ENCODE data around the gene RPS6KA6. TPM values are rescaled to one million over a fixed set of nuclear protein-coding genes. Genes with fewer than 3 reads are reported as not detected.

The RPS6KA6 gene
- total and polyA plus RNA-seq, 2 of the 13 experiments (the other 11 are each of a cell fraction or from before 2014, with no cell fraction given), result not detected

GRCh38 chrX:84197550-84197949 lies 9.6 kb upstream of the RPS6KA6 start:
- H3K79me2 ChIP-seq (ENCODE audit: insufficient read depth, low read length), result no peaks in the 10 kb centered on the region
- intact Hi-C loops (cut with micrococcal nuclease; ENCODE audit: unreplicated experiment), result no loop called here
- no peak for DNase-seq (ENCODE audit: low spot score)
- no peak for ATAC-seq
- ChIA-PET POLR2A (no interaction called here), CTCF (ENCODE audit: low intra/inter-chr PET ratio, low total read pairs) (no interaction called here)
- no peaks in the 10 kb centered on the region for H3K27me3 ChIP-seq (ENCODE audit: control insufficient read depth in 1 of 2, insufficient read depth in 2 of 2, low read length in 2 of 2)
- in situ Hi-C loops (cut with HindIII; ENCODE audit: extremely low pct_ligation_motif_present, low pct_unique_long_range_greater_than_20kb), result no loop called here
- WGBS (ENCODE audit: low lambda C conversion rate), result 7% methylated on average over 1 of the region's 1 CpG
- no peak overlapping the region for H3K9ac ChIP-seq (ENCODE audit: insufficient read depth, low read depth, low read length)
- no TSS peak for BruUV-seq (replicated peaks)
- H3K4me1 ChIP-seq (ENCODE audit: insufficient read depth, low read length), result no peaks in the 10 kb centered on the region
- H4K20me1 ChIP-seq (ENCODE audit: insufficient read depth, low read length), result no peaks in the 10 kb centered on the region
- no peak overlapping the region for H3K4me2 ChIP-seq (ENCODE audit: low read depth, low read length)
- H3K27ac ChIP-seq (ENCODE audit: extremely low read length, insufficient read depth, low read length), result no peak overlapping the region
- FAIRE-seq, result no peak
- no peak overlapping the region for H3K4me3 ChIP-seq (replicated peaks in 1 of 3; ENCODE audit: insufficient read depth in 1 of 3, low read depth in 2 of 3, low read length in 3 of 3)
- H3K36me3 ChIP-seq (replicated peaks in 1 of 2; ENCODE audit: control insufficient read depth in 1 of 2, insufficient read depth in 2 of 2, low read length in 2 of 2), result no peaks in the 10 kb centered on the region
- no peak overlapping the region for H2AFZ ChIP-seq (ENCODE audit: low read length)
- TF ChIP-seq FOXK2 (IDR thresholded peaks at IDR 0.05) (no peak), PAF1 (CRISPR knock-in tag; IDR thresholded peaks at IDR 0.05) (no peak), KLF11 (CRISPR knock-in tag; IDR thresholded peaks at IDR 0.05) (no peak), DBP (CRISPR knock-in tag; IDR thresholded peaks at IDR 0.05; ENCODE audit: not compliant biosample characterization) (no peak), HINFP (CRISPR knock-in tag; IDR thresholded peaks at IDR 0.05; ENCODE audit: low read depth) (no peak), ZSCAN25 (CRISPR knock-in tag; IDR thresholded peaks at IDR 0.05) (no peak), ZNF18 (CRISPR knock-in tag; IDR thresholded peaks at IDR 0.05; ENCODE audit: insufficient replicate concordance) (no peak), ARID2 (CRISPR knock-in tag; IDR thresholded peaks at IDR 0.05; ENCODE audit: borderline replicate concordance) (no peak), ZBTB38 (CRISPR knock-in tag; IDR thresholded peaks at IDR 0.05) (no peak), XBP1 (CRISPR knock-in tag; IDR thresholded peaks at IDR 0.05) (no peak), SIX1 (CRISPR knock-in tag; IDR thresholded peaks at IDR 0.05; ENCODE audit: borderline replicate concordance) (no peak), PHF20 (CRISPR knock-in tag; IDR thresholded peaks at IDR 0.05) (no peak), ZNF354B (CRISPR knock-in tag; IDR thresholded peaks at IDR 0.05) (no peak)
- H3K9me3 ChIP-seq (ENCODE audit: low read length), result no peaks in the 10 kb centered on the region
